Ramos (cell line): ENCODE data around the gene HOXB3.

Experiments
- in situ Hi-C: fragments of 300-500 bp; cut with MboI; formaldehyde crosslinking; loops from one replicate; pipeline ENCODE4 v1.14.3; 2022; ENCODE audit warnings: low sequenced_read_pairs; ENCODE audit not compliant: unreplicated experiment

Gene HOXB3

GRCh38 chr17:48589831-48590606 is at the start of gene HOXB3:
Gene HOXB3, minus strand, starts transcription at chr17:48590241. Its CDS starts 37,767 bp downstream, at chr17:48552474.
- in situ Hi-C loops: no loop called here

GRCh38 chr17:48639136-48639535 is 49.1 kb upstream of the HOXB3 start:
- in situ Hi-C loops: no loop called here

GRCh38 chr17:48637323-48638260 is 47.6 kb upstream of the HOXB3 start:
- in situ Hi-C loops: no loop called here

- in situ Hi-C loops: no loop called here
These were observed 46.4 kb upstream of the HOXB3 start for GRCh38 chr17:48636177-48637018.

DNA sequence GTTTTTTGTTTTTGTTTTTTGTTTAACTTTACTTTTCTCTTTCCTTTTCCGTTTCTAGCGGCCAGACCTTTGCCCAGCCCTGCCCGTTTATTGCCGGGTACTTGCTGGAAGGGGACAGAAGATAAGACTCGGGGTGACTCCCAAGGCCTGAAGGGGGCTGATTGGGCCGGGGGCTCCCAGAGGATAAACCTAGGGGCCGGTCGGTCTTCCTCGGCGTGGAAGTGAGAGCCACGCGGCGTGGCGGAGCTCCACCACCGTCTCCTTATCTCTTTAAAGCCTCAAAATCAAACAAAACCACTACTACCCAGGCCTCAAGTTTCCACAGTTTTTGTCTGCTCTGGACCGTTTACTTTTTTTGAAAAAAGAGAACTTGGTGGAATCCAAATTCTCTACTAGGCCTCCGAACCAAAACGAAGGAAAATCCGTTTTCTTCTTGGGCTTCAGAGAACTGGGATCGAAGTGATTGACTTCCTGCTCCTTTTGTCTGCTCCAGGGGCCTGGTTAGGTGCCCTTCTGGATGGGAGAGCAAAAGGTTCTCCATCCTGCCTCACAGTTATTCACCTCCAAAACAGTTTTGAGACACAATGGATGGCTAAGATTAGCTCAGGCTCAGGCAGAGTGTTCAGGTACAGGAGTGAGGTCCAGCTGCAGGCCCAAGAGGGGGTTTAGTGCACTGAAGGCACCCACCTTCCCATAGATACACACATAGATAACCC is 44.6 kb upstream of the HOXB3 start:
- in situ Hi-C loops: no loop called here

DNA sequence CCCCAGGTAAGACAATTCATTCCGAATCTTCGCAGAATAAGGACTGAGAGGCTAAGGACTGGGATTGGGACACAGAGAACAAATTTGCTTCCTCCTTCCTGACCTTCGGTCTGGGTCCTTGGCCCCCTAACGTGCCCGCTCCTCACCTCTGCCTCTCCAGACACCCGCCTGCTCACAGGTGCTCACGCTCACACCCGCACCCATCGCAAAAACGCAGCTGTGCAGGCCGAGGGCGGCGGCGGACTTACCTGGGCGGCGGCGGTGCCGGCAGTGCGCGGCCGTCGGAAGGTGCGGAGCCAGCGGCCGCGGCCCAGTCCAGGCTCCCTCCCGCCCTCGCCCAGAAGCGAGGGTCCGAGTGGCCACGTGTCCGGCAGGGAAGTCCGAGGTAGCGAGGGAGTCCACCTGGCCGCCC is 43.2 kb upstream of the HOXB3 start:
- in situ Hi-C loops: no loop called here

DNA sequence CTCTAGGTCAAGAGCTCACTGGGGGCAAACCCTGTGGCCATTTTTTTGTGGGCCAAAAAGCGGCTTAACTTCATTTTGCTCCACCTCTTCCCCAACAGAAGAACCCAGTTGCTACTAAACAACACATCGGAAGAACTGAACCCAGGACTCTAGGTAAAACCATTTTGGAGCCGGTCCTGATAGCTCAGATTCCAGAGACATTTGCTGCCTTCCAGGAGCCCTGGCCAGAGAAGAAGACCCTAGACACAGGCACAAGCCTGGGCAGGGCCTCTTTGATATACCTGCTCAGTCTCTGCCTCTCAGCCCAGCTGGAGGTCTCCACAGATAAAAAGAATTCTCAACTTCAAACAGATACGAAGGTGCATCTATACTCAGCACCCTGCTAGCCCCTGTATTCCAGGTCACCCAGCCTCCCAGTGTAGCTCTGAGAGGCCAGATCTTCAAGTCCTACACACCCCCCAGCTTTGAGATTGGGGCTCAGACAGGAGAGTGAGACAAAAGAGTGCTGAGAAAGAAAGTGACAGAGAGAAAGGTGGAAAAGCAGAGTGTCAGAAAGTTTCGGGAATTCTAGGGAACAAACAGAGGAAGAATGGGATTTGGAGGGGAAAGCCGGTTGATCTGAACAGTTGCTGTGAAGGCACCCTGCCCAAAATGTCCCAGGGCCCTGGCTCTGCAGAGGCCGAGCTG is 42.7 kb upstream of the HOXB3 start:
- in situ Hi-C loops: no loop called here

DNA sequence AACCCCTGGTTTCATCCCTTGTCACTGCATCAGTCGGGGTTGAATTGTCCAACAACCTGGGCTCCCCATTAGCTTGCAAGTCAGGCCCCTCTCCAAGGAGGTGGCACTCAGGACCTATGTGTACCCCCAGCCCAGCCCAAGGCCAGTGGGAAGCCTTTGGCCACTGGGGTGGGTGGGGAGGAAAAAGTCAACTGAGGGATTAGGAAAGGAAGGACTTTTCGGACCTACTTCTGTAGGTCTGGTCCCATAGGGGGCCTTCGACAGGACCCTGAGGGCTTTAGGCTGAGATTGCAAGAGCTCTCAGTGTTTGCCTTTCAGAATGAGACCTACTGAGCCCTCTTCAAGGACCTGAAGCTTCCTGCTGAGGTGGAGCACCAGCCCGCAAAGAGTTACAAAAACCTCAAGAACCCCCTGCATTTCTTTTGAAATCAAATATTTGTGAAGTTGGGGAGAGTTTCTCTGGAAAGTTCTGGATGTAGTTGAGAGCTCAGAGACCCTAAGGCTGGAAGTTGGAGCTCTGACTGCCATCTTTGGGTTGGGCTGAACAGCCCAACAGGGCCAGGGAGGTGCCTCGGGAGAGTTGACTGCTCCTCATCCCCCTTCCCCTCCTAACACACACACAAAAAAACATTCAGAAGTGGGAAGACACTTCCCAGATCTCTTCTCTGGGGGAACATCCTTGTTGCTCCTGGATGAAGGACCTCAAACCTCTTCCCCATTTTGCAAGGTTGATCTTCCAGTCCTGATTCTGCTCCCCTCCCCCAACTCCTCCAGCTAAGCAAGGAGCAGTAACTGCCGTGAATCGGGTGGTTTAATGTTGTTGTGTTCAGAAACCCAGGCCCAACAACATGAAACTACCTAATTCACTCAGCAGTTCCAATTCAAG is 41.9 kb upstream of the HOXB3 start:
- in situ Hi-C loops: no loop called here

DNA sequence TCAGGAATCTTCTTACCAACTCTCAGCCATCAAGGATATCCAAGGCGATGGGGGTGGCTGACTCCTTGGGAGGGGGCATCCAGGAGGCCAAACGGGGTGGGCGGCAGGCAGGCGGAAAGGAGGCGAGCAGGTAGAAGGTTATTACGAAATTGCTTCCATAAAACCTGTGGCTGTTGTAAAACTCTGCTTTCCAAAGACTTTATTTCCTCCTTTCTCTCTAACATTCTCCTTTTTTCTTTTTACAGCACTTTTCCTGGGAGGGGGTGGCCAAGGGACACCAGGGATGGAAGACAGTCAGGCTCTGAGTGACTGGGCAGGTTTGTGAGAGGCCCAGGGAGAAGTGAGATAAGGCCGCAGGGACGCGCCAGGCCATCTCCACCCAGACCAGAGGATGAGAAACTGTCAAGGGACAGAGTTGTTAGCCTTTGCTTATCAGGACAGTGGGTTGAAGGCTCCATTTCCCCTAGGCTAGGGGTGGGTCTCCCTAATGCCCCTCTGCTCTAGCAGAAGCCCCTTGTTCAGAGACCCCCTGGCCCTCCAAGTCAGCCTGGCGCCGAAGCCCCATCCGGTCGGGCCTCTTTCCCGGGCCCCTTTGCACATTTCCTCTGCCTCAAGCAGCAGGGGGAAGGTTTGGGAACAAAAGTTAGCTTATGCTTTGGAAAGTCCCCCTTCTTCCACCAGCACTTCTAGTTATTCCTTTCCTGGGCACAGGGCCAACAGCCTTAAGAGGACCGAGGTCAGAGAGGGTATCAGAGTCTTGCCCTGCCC is 41.1 kb upstream of the HOXB3 start:
- in situ Hi-C loops: no loop called here

- in situ Hi-C loops: no loop called here
These were observed 40.2 kb upstream of the HOXB3 start for GRCh38 chr17:48630009-48630924.

DNA sequence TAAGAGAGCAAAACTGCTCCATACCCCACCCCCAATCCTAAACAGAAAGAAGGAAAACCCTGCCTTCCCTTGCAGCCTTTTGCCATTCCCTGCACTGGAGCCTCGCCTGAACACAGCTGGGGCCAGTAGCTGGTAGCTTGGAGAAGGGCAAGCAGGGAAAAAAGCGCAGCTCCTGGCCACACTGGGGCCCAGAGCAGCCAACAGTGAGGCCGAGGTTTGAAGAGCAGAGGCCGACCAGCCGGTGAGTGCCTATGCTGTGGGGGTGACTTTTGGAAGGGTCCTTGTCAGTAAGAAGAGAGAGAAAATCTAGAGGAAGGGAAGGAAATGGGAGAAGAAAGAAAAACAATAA is 39.3 kb upstream of the HOXB3 start:
- in situ Hi-C loops: no loop called here

DNA sequence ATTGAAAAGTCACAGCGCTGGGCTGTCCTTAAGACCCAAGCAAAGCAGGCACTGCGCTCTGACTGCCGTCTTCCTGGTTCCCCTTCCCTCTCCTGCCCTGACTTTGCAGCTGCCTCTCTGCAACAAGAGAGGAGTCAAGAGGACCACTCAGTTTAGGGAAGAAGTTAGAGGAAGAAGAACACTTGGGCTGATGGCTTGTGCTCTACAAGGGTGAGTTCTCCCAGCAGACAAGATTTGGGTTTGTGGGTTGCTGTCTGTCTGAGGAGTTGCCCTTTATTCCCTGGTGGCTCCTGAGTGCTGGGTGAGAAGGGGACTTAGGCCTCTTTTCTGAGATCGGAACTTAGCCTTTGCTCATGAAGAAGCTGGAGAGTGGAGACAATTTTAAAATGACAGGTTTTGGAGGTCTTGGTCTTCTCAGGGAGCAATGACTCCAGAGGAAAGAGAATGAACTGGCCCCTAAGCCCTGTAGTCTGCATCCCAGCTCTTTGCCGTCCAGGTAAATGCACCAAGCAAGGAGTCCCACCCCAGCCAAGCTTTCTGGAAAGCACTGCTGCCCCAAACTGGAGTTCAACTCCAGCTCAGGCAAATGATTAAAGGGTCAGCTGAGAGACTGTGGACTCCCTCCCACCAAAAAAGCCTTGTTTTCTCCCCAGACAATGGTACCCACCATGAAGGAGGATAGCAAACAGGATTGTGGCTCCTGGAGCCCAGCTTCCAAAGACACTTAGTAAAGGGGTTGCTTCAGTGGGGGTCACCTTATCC is 38.8 kb upstream of the HOXB3 start:
- in situ Hi-C loops: no loop called here

GRCh38 chr17:48627623-48628521 is 37.8 kb upstream of the HOXB3 start:
- in situ Hi-C loops: no loop called here

DNA sequence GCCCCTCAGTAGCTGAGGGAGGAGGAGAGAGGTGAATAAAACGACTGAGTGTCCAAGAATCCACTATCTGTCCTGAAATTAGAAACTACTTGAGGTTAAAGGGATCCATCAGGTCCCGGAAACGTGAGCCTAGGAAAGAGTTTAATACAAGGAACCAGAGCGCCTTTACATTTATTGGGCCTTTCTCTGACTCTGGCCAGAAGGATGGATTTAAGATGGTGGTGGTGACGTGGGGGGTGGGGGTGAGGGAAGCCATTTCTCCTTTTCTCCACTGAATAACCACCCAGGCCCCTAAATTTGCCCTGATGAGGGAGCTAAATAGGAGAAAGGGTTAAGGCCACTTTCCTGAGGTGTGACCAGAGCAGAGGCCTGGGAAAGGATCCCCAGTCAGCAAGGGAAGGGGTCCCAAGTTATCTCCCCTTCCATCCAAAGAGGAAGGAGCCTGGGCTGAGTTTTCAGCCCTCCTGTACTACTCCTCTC is 37.1 kb upstream of the HOXB3 start:
- in situ Hi-C loops: no loop called here
